NCI-H526 (cell line): Measurements from ENCODE around the gene ACAP1.
A peak's percentile ranks its signal among the peaks of the same experiment; 100 is the strongest.

Source experiments
- DNase-seq, 2 experiments: peaks; one replicate each; lab custom pipeline; 2025; lab: John Stamatoyannopoulos, UW

ACAP1 gene

GRCh38 chr17:7389924-7390910 lies 53.9 kb downstream of the ACAP1 start:
- no peak for DNase-seq

- DNase-seq: no peak
These were observed 55.0 kb downstream of the ACAP1 start for GRCh38 chr17:7391307-7391706.

GRCh38 chr17:7392696-7393612 lies 56.6 kb downstream of the ACAP1 start:
- DNase-seq: peak in 1 of 2 experiments; percentile 32

- peak in 1 of 2 experiments; percentile 77 for DNase-seq
These were observed 57.5 kb downstream of the ACAP1 start for GRCh38 chr17:7393613-7394451.

GRCh38 chr17:7394452-7395191 lies 58.3 kb downstream of the ACAP1 start, which contains the start of gene PLSCR3:
Gene PLSCR3 (minus strand): TSS chr17:7394525. CDS start chr17:7394110, 415 bp downstream.
- DNase-seq: peak; percentile 65 to 82

GRCh38 chr17:7396147-7396546 lies 59.8 kb downstream of the ACAP1 start:
- no peak for DNase-seq

GRCh38 chr17:7398612-7399011 lies 62.3 kb downstream of the ACAP1 start:
- no peak for DNase-seq
